ENCODE measurements around the gene RNF220.

- TF ChIP-seq GATA3 (IDR thresholded peaks at IDR 0.05; ENCODE audit: low read depth, low read length) (no peak), GATA2 (IDR thresholded peaks at IDR 0.05; ENCODE audit: low read depth, low read length) (no peak)
Observed at GRCh38 chr1:44417351-44418021, 12.4 kb downstream of the RNF220 start.

All from SH-SY5Y (cell line).